ENCODE data around the gene TRAF6. TPM values are rescaled to one million over a fixed set of nuclear protein-coding genes. Genes with fewer than 3 reads are reported as not detected.

Gene TRAF6
- polyA plus RNA-seq, 1 of the 3 experiments (the other 2 are of a cell fraction), result 4.3 TPM

DNA sequence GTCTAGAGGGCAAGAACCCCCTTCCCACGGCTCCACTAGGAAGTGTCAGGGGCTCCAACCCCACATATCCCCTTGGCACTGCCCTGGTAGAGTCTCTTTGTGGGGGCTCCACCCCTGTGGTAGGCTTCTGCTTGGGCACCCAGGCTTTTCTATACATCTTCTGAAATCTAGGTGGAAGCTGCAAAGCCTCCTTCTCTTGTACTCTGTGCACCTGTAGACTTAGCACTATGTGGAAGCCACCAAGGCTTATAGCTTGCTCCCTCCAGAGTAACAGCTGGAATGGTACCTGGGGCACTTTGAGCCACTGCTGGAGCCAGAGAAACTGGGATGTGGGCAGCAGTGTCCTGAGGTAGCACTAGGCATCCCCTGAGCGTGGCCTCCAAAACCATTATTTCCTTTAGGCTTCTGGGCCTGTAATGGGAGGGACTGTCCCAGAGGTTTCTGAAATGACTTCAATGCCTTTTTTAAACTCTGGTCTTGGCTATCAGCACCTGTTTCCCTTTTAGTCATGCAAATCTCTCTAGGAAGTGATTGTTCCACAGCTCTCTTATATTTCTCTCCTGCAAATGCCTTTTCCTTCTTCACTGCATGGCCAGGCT lies 68.4 kb downstream of the TRAF6 start:
- 33% methylated on average over 2 of the region's 2 CpGs for WGBS (ENCODE audit: low lambda C conversion rate)

GRCh38 chr11:36438126-36438525 lies 71.9 kb downstream of the TRAF6 start:
- Histone ChIP-seq H3K36me3 (replicated peaks in 1 of 2; ENCODE audit: control insufficient read depth in 1 of 2, insufficient read depth in 2 of 2, low read length in 1 of 2) (no peaks in the 10 kb centered on the region), H3K4me1 (ENCODE audit: control insufficient read depth in 1 of 2, insufficient read depth in 2 of 2, low read depth in 1 of 2, low read length in 1 of 2) (peaks cover 0 to 6% of the 10 kb centered on the region in 2 experiments; a peak in 1 of 4 replicates), H3K9me3 (no peaks in the 10 kb centered on the region), H3F3A (replicated peaks; ENCODE audit: insufficient read depth) (no peaks in the 10 kb centered on the region), H3K79me2 (ENCODE audit: insufficient read depth) (no peaks in the 10 kb centered on the region), H3K27ac (ENCODE audit: low read depth in 2 of 2, low read length in 1 of 2) (no peak overlapping the region), H4K20me1 (ENCODE audit: insufficient read depth) (no peaks in the 10 kb centered on the region), H3K27me3 (ENCODE audit: insufficient read depth) (no peaks in the 10 kb centered on the region), H2AFZ (ENCODE audit: low read depth) (no peak overlapping the region), H3K9ac (no peak overlapping the region), H3K4me2 (no peak overlapping the region), H3K4me3 (ENCODE audit: low read depth in 2 of 2, low read length in 1 of 2) (no peak overlapping the region), H3K9me2 (no peaks in the 10 kb centered on the region)
- ChIA-PET CTCF (no interaction called here), POLR2A (no interaction called here)
- no peak for DNase-seq
- TF ChIP-seq USF2 (IDR thresholded peaks at IDR 0.05; ENCODE audit: borderline replicate concordance, low read depth, low read length) (no peak), ELF1 (IDR thresholded peaks at IDR 0.05) (no peak), MXI1 (IDR thresholded peaks at IDR 0.05; ENCODE audit: low read depth, low read length) (no peak), NRF1 (IDR thresholded peaks at IDR 0.05; ENCODE audit: low read depth, low read length) (no peak), JUND (IDR thresholded peaks at IDR 0.05) (no peak), TAF1 (IDR thresholded peaks at IDR 0.05; ENCODE audit: borderline replicate concordance, low read depth, low read length) (no peak), EP300 (IDR thresholded peaks at IDR 0.05; ENCODE audit: borderline replicate concordance in 1 of 2, low read depth in 1 of 2, low read length in 1 of 2) (no peak), TEAD4 (IDR thresholded peaks at IDR 0.05; ENCODE audit: borderline replicate concordance, insufficient read depth) (no peak), SIN3A (IDR thresholded peaks at IDR 0.05; ENCODE audit: borderline replicate concordance, low read depth, low read length) (no peak), POLR2AphosphoS5 (IDR thresholded peaks at IDR 0.05; ENCODE audit: low read depth, low read length) (no peak), REST (IDR thresholded peaks at IDR 0.05; ENCODE audit: low read depth, low read length) (no peak), GATA2 (CRISPR knock-in tag; IDR thresholded peaks at IDR 0.05) (no peak), YY1 (IDR thresholded peaks at IDR 0.05; ENCODE audit: low read depth) (no peak), RCOR1 (IDR thresholded peaks at IDR 0.05; ENCODE audit: low read length) (no peak), MEF2A (IDR thresholded peaks at IDR 0.05; ENCODE audit: borderline replicate concordance, low read depth) (no peak)
- TF ChIP-seq, protein P1, sequence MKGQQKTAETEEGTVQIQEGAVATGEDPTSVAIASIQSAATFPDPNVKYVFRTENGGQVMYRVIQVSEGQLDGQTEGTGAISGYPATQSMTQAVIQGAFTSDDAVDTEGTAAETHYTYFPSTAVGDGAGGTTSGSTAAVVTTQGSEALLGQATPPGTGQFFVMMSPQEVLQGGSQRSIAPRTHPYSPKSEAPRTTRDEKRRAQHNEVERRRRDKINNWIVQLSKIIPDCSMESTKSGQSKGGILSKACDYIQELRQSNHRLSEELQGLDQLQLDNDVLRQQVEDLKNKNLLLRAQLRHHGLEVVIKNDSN (IDR thresholded peaks at IDR 0.05; ENCODE audit: borderline replicate concordance, low read depth), result no peak
- TF ChIP-seq, protein P2, sequence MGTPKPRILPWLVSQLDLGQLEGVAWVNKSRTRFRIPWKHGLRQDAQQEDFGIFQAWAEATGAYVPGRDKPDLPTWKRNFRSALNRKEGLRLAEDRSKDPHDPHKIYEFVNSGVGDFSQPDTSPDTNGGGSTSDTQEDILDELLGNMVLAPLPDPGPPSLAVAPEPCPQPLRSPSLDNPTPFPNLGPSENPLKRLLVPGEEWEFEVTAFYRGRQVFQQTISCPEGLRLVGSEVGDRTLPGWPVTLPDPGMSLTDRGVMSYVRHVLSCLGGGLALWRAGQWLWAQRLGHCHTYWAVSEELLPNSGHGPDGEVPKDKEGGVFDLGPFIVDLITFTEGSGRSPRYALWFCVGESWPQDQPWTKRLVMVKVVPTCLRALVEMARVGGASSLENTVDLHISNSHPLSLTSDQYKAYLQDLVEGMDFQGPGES (IDR thresholded peaks at IDR 0.05; ENCODE audit: low read depth, low read length), result no peak
- 73% methylated on average over 5 of the region's 5 CpGs for WGBS (ENCODE audit: low lambda C conversion rate)

More for the DNA sequence above, 68.4 kb downstream of the TRAF6 start:
- H3K9ac ChIP-seq, result no peak overlapping the region
- H4K20me1 ChIP-seq (ENCODE audit: insufficient read depth), result no peaks in the 10 kb centered on the region
- POLR2A ChIA-PET, result no interaction called here
- no peaks in the 10 kb centered on the region for H3K9me2 ChIP-seq
- no peak overlapping the region for H3K27ac ChIP-seq (ENCODE audit: low read depth in 2 of 2, low read length in 1 of 2)
- no peak overlapping the region for H2AFZ ChIP-seq (ENCODE audit: low read depth)
- H3K4me2 ChIP-seq, result no peak overlapping the region
- no peaks in the 10 kb centered on the region for H3K4me1 ChIP-seq (ENCODE audit: control insufficient read depth in 1 of 2, insufficient read depth in 2 of 2, low read depth in 1 of 2, low read length in 1 of 2)
- H3K9me3 ChIP-seq, result no peaks in the 10 kb centered on the region
- no peaks in the 10 kb centered on the region for H3K36me3 ChIP-seq (replicated peaks in 1 of 2; ENCODE audit: control insufficient read depth in 1 of 2, insufficient read depth in 2 of 2, low read length in 1 of 2)
- H3K27me3 ChIP-seq (ENCODE audit: insufficient read depth), result no peaks in the 10 kb centered on the region
- H3K79me2 ChIP-seq (ENCODE audit: insufficient read depth), result no peaks in the 10 kb centered on the region
- CTCF ChIA-PET, result no interaction called here
- no peaks in the 10 kb centered on the region for H3F3A ChIP-seq (replicated peaks; ENCODE audit: insufficient read depth)
- no peak overlapping the region for H3K4me3 ChIP-seq (ENCODE audit: low read depth in 2 of 2, low read length in 1 of 2)
- no peak for DNase-seq
- TF ChIP-seq MEF2A (IDR thresholded peaks at IDR 0.05; ENCODE audit: borderline replicate concordance, low read depth), result no peak
- no peak for TF ChIP-seq POLR2AphosphoS5 (IDR thresholded peaks at IDR 0.05; ENCODE audit: low read depth, low read length)
- TF ChIP-seq TAF1 (IDR thresholded peaks at IDR 0.05; ENCODE audit: borderline replicate concordance, low read depth, low read length), result no peak
- TF ChIP-seq EZH2phosphoT487 (IDR thresholded peaks at IDR 0.05; ENCODE audit: borderline replicate concordance, low read depth), result no peak
- TF ChIP-seq GATA2 (CRISPR knock-in tag; IDR thresholded peaks at IDR 0.05), result no peak
- no peak for TF ChIP-seq MXI1 (IDR thresholded peaks at IDR 0.05; ENCODE audit: low read depth, low read length)
- no peak for TF ChIP-seq RCOR1 (IDR thresholded peaks at IDR 0.05; ENCODE audit: low read length)
- no peak for TF ChIP-seq FOXJ3 (CRISPR knock-in tag; IDR thresholded peaks at IDR 0.05)
- no peak for TF ChIP-seq NFIC (IDR thresholded peaks at IDR 0.05; ENCODE audit: borderline replicate concordance)
- no peak for TF ChIP-seq TEAD4 (IDR thresholded peaks at IDR 0.05; ENCODE audit: borderline replicate concordance, insufficient read depth)
- no peak for TF ChIP-seq TCF12 (IDR thresholded peaks at IDR 0.05)

Data from SK-N-SH (cell line).